ENCODE results near the gene NDUFA12.
"Not testable (repeated sequence)": the region's sequence is repeated elsewhere in the genome, so short reads cannot be mapped to it uniquely, and the experiment has no call there.

The NDUFA12 gene

DNA sequence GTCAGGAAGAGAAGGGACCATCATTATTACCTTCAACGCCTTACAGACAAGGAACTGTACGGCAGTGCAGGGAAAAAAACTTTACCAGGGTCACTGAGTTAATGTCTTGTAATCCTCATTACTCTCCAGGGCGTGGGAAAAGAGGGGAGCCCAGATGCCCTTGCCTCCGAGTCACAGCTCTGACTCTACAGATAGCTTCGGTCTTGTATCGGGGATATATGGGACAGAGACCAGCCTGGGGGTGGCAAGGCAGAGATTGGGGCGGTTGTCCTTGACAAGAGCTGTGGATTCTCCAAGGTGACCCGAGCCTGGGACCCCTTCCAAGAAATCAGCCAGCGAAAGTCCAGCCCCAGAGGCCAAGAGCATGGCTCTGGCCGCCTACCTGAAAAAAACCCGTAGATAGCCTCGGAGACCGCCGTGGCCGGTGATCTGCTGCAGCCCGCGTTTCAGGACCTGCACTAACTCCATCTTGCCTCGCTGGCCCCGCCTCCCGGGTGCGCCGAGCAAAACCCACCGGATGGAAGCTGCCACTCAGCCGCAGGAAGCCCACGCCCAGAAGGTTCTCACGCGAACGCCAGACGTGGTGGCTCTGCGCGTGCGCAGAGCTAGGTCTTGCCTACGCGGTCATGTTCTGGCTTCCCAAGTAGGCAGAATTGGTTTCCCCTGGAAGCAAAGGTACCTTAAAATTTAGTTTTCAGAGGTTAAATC is at the start of gene NDUFA12:
NDUFA12 (minus strand) TSS at position 485 of the 708 bp plus-strand sequence; CDS start at position 468, 17 bp downstream.
- peak; percentile 96 for DNase-seq (ENCODE audit: low spot score)

DNA sequence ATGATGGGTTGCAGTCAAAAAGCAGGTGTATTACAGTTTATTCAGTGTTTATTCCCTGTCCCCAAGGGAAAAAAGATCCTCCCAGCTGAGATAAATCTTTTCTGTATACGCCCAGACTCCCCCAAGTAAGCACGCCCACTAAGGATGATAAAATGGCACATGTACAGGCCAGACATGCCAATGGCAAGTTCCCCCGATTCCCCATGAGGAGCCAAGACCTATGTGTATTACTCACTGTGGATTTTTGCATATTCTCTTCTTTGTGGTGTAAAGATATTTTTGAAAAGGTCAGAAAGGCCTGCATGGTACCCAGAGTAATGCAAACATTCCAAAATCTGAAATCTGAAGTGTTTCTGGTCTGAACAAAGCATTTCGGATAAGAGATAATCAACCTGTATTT is 47.7 kb upstream of the NDUFA12 start:
- DNase-seq (ENCODE audit: low spot score), result no peak

- peak; percentile 4 for DNase-seq (ENCODE audit: low spot score)
These were observed 34.4 kb upstream of the NDUFA12 start for GRCh38 chr12:95037906-95038305.

DNA sequence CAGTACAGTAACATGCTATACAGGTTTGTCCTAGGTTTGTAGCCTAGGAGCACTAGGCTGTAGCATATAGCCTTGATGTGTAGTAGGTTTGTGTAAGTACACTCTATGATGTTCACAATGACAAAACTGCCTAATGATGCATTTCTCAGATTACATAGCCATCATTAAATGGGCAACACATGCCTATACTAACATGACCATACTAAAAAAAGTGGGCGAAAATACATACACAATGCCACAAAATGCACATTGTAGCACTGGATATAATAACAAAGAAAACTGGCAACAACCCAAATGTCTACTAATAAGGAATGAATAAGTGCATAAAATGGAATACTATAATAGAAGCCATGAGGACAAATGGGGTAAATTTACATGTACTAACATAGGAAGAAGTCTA is 31.3 kb upstream of the NDUFA12 start:
- DNase-seq (ENCODE audit: low spot score), result no peak

DNA sequence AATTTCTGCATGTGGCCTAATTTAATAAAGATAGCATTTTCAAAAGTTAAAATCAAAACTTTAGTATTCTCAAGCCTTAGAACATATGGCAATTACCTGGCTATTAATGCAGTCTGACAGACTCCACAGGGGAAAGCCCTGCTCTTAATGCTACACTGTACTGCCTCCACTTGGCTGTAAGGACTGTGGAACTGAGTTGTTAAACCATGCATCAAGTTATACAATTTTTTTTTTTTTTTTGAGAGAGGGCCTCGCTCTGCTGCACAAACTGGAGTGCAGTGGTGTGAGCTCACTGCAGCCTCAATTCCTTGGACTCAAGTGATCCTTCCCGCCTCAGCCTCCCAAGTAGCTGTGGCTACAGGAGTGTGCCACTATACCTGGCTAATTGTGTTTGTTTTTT is 19.0 kb upstream of the NDUFA12 start:
- DNase-seq (ENCODE audit: low spot score), result no peak

- no peak for DNase-seq (ENCODE audit: low spot score)
These were observed 14.0 kb upstream of the NDUFA12 start for GRCh38 chr12:95017482-95017881.

DNA sequence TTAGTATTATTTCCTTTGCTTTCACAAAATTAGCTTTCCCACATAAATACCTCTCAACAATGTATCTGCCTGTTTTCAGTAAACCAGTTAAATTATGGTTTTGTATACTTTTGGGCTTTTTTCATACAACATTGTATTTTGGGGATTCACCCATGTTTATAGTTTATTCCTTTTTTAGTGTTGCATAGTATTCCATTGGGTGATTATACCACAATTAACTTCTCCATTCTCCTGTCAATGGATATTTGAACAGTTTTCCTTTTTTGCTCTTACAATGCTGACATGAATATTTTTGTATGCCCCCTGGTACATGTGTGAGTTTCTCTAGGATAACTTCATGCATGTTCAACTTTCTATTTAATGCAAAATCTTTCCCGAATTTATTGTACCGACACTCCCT is 12.6 kb upstream of the NDUFA12 start:
- DNase-seq (ENCODE audit: low spot score), result no peak

DNA sequence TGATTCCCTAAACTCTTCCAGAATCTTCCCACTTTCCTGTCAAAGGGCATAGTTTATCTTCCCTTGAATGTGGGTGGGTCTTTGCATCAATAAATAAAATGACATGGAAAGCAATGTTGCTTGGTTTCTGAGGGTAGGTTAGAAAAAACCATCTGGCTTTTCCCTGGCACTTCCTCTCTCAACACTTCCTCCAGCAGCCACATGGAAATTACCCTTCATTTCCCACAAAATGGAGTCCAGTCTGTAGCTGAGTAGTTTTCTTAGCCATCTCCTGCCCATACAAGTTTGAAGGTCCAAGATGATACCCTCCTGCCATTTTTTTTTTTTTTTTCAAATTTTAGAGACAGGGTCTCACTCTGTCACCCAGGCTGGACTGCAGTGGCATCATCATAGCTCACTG is 11.1 kb upstream of the NDUFA12 start:
- DNase-seq (ENCODE audit: low spot score), result no peak

DNA sequence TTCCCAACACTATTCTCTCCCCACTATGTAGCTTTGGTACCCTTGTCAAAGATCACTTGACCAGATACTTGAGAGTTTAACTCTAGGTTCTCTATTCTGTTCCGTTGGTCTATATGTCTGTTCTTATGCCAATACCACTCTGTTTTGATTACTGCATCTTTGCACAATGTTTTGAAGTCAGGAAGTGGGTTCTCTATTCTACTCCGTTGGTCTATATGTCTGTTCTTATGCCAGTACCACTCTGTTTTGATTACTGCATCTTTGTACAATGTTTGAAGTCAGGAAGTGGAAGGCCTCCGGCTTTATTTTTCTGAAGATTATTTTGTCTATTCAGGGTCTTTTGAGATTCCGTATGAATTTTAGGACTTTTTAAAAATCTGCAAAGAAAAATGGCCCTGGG is 2.7 kb upstream of the NDUFA12 start:
- no peak for DNase-seq (ENCODE audit: low spot score)

DNA sequence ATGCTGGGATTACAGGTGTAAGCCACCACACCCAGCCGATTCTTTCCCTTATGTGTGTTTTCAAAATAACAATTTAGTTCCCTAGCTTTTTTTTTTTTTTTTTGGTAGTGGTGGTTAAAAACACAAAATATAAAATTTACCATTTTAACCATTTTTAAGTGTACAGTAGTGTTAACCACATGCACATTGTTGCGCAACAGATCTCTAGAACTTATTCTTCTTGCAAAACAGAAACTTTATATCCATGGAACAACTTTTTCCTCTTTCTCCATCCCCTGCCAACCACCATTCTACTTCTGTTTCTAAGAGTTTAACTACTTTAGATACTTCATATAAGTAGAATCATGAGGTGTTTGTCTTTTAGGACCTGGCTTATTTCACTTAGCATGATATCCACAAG is 1.1 kb upstream of the NDUFA12 start:
- no peak for DNase-seq (ENCODE audit: low spot score)

GRCh38 chr12:95003921-95004272 is 400 bp upstream of the NDUFA12 start:
- no peak for DNase-seq (ENCODE audit: low spot score)

- no peak for DNase-seq (ENCODE audit: low spot score)
These were observed 743 bp downstream of the NDUFA12 start for GRCh38 chr12:95002754-95003153.

DNA sequence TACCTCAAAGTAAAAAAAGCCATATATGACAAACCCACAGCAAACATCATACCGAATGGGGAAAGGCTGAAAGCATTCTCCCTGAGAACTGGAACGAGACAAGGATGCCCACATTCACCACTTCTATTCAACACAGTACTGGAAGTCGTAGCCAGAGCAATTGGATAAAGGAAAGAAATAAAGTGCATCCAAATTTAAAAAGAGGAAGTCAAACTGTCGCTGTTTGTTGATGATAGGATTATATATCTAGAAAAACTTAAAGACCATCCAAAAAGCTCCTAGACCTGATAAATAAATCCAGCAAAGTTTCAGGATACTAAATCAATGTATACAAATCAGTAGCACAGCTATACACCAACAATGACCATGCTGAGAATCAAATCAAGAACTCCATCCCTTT is 5.2 kb downstream of the NDUFA12 start:
- DNase-seq (ENCODE audit: low spot score), result no peak

GRCh38 chr12:94997726-94998125 is 5.8 kb downstream of the NDUFA12 start:
- DNase-seq (ENCODE audit: low spot score), result no peak

DNA sequence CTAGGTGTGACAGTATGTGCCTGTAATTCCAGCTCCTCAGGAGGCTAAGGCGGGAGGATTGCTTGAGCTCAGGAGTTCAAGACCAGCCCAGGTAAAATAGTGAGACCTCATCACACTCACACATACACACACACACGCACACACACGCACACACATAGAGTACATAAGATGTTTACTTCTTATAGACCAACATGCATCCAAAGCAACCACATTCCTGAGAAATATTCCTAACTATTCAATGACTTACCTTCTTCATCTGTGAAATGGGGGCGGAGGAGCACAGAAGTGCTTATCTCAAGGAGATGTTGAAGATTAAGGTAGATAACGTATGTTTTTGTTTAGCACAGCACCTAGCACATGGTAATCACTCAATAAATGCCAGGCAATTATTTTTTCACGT is 6.4 kb downstream of the NDUFA12 start:
- no peak for DNase-seq (ENCODE audit: low spot score)

GRCh38 chr12:94994312-94994711 is 9.2 kb downstream of the NDUFA12 start:
- DNase-seq (ENCODE audit: low spot score), result no peak

DNA sequence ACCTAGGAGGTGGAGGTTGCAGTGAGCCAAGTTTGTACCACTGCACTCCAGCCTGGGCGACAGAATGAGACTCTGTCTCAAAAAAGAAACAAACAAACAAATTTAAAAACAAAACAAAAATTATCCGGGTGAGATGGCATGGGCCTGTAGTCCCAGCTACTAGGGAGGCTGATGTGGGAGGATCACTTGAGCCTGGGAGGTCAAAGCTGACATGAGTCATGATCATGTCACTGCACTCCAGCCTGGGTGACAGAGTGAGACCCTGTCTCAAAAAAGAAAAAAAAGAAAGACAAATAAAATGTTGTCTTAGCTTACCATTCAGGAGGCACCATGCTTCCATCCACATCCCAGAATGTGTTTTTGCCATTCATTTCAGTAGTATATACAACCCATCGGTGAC is 9.6 kb downstream of the NDUFA12 start:
- DNase-seq (ENCODE audit: low spot score), result not testable (repeated sequence)

GRCh38 chr12:94990222-94990621 is 13.3 kb downstream of the NDUFA12 start:
- DNase-seq (ENCODE audit: low spot score), result no peak

DNA sequence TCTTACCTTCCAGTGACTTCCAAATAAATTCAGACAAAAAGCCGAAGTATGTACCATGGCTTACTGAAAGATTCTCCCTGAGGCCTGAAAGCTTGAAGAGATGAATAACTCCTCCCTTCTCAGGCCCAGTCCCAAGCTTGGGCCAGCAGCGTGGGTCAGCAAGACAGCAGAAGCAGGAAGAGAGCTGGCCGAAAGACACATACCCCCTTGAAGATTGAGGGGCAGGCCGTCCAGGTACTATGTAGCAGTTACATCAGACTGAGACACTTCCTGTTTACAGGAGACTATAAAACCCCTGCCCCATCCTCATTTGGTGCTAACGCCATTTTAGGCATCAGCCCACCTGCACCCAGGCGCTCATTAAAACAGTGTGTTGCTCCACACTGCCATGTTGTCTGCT is 15.0 kb downstream of the NDUFA12 start:
- no peak for DNase-seq (ENCODE audit: low spot score)

DNA sequence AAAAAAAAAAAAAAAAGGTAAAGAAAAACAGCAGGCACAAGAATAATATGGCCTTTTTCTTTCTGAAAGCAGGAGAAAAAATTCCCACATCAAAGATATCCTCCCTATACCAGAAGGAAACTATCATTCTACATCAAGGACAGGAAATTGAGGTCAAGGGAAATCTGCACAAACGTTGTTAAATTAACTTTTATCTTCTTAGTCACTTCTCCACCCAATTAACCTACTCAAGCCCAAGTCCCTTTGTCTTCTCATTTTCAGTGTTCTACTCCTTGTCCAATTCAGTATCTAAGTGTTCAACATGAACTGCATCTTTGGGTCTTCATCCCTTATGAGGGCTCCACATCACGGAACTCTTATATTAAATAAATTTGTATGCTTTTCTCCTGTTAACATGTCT is 15.7 kb downstream of the NDUFA12 start:
- DNase-seq (ENCODE audit: low spot score), result no peak

DNA sequence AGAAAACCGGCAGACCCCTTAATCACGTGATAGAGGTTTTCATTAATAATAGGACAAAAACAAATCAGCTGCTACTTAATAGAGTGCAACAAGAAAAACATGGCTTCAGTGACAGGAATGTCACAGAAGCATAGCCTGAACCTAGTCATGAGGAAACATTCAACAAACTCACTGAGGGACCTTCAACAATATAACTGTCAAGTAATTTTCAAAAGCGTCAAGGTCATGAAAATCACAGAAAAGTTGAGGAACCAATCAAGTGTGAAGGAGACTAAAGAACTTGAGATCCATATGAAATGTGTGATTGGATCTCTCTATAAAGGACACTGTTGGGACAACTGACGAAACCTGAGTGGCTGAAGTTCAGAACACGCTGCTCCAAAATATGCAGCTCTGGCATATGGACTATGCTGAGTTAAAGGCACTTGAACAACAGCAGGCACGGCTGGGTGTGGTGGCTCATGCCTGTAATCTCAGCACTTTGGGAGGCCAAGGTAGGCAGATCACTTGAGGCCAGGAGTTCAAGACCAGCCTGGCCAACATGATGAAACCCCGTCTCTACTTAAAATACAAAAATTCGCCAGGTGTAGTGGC is 16.3 kb downstream of the NDUFA12 start:
- DNase-seq (ENCODE audit: low spot score), result no peak

DNA sequence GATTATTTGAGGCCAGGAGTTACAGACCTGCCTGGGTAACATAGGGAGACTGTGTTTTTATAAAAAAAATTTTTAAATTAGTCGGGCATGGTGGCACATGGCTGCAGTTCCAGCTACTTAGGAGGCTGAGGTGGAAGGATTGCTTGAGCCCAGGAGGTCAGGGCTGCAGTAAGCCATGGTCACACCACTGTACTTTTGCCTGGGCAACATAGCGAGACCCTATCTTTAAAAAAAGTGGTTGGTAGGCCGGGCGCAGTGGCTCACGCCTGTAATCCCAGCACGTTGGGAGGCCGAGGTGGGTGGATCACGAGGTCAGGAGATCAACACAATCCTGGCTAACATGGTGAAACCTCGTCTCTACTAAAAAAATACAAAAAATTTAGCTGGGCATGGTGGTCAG is 18.4 kb downstream of the NDUFA12 start:
- not testable (repeated sequence) for DNase-seq (ENCODE audit: low spot score)

GRCh38 chr12:94983321-94983720 is 20.2 kb downstream of the NDUFA12 start:
- DNase-seq (ENCODE audit: low spot score), result no peak

DNA sequence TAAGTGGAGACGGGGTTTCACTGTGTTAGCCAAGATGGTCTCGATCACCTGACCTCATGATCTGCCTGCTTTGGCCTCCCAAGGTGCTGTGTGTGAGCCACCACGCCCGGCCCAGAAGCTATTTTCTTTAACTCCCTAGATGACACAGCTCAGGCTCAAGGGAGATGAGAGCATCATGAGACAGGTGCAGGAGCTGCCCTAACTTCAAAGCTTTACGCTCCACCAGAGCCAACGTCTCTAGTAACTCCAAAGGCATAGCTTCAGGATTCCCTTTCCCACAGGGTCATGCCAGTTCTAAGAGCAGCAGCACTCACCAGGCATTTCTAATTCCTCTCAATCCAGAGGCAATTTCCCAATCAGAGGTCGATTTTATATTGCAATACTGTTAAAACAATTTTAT is 21.0 kb downstream of the NDUFA12 start:
- no peak for DNase-seq (ENCODE audit: low spot score)

Measured in activated CD4-positive, alpha-beta T cell treated with anti-CD3 and anti-CD28 coated beads, Interleukin-2, Interleukin-4, amounts not matched to agents 100 ng/mL and 50 ng/mL, durations not matched to agents 16 hours and 8 hours (primary cell).